ENCODE data around the gene DCC. TPM values are rescaled to one million over a fixed set of nuclear protein-coding genes. Genes with fewer than 3 reads are reported as not detected.

Gene DCC
- total and polyA plus RNA-seq, 10 donors, result 0.03 to 9.2 (median 0.91) TPM; not detected in 1

- intact Hi-C loops (cut with DNase I; ENCODE audit: low total_unique reads), result no loop called here
- Histone ChIP-seq H3K36me3 (no peaks in the 10 kb centered on the region), H3K9me3 (no peaks in the 10 kb centered on the region), H3K27me3 (replicated peaks in 1 of 7) (no peaks in the 10 kb centered on the region), H3K27ac (no peak overlapping the region), H3K4me3 (no peak overlapping the region), H3K4me1 (no peaks in the 10 kb centered on the region)
- no peak for DNase-seq
- no peak for TF ChIP-seq CTCF (IDR thresholded peaks at IDR 0.05 in 8 of 11, conservative IDR thresholded peaks at IDR 0.05 in 3 of 11)
- TF ChIP-seq POLR2A (IDR thresholded peaks at IDR 0.05), result no peak
- no peak for TF ChIP-seq POLR2AphosphoS5 (IDR thresholded peaks at IDR 0.05)
Measured at GRCh38 chr18:52844323-52844722, 504.3 kb downstream of the DCC start.

- DNase-seq, result no peak
- intact Hi-C loops (cut with DNase I; ENCODE audit: low total_unique reads), result no loop called here
- TF ChIP-seq POLR2A (IDR thresholded peaks at IDR 0.05) (no peak), CTCF (IDR thresholded peaks at IDR 0.05 in 8 of 11, conservative IDR thresholded peaks at IDR 0.05 in 3 of 11) (no peak), POLR2AphosphoS5 (IDR thresholded peaks at IDR 0.05) (no peak)
- Histone ChIP-seq H3K9me3 (no peaks in the 10 kb centered on the region), H3K4me3 (no peak overlapping the region), H3K4me1 (no peaks in the 10 kb centered on the region), H3K36me3 (no peaks in the 10 kb centered on the region), H3K27me3 (replicated peaks in 1 of 7) (no peaks in the 10 kb centered on the region), H3K27ac (no peak overlapping the region)
- 64 to 81% (median 69%) methylated on average over 2 of the region's 2 CpGs for WGBS, 5 donors
Measured at GRCh38 chr18:52845036-52845435, 505.0 kb downstream of the DCC start.

GRCh38 chr18:52850031-52850560 is 510.1 kb downstream of the DCC start:
- 67 to 82% (median 71%) methylated on average over 6 of the region's 6 CpGs for WGBS, 5 donors
- DNase-seq, result no peak

GRCh38 chr18:52861558-52861957 is 521.6 kb downstream of the DCC start:
- Histone ChIP-seq H3K27ac (no peak overlapping the region), H3K4me3 (no peak overlapping the region), H3K9me3 (peaks cover 0 to 4% (median 0%) of the 10 kb centered on the region in 8 donors), H3K27me3 (replicated peaks in 1 of 7) (no peaks in the 10 kb centered on the region), H3K4me1 (no peaks in the 10 kb centered on the region), H3K36me3 (no peaks in the 10 kb centered on the region)
- DNase-seq, result no peak
- 72 to 83% (median 75%) methylated on average over 3 of the region's 3 CpGs for WGBS, 5 donors
- TF ChIP-seq POLR2AphosphoS5 (IDR thresholded peaks at IDR 0.05) (no peak), POLR2A (IDR thresholded peaks at IDR 0.05) (no peak), CTCF (IDR thresholded peaks at IDR 0.05 in 8 of 11, conservative IDR thresholded peaks at IDR 0.05 in 3 of 11) (no peak)
- intact Hi-C loops (cut with DNase I; ENCODE audit: low total_unique reads), result no loop called here

More at GRCh38 chr18:52850031-52850560, 510.1 kb downstream of the DCC start:
- intact Hi-C loops (cut with DNase I; ENCODE audit: low total_unique reads), result no loop called here
- TF ChIP-seq POLR2AphosphoS5 (IDR thresholded peaks at IDR 0.05), result no peak
- no peak for TF ChIP-seq POLR2A (IDR thresholded peaks at IDR 0.05)
- no peak for TF ChIP-seq CTCF (IDR thresholded peaks at IDR 0.05 in 8 of 11, conservative IDR thresholded peaks at IDR 0.05 in 3 of 11)
- no peak overlapping the region for H3K4me3 ChIP-seq
- no peaks in the 10 kb centered on the region for H3K27me3 ChIP-seq (replicated peaks in 1 of 7)
- H3K4me1 ChIP-seq, result no peaks in the 10 kb centered on the region
- no peaks in the 10 kb centered on the region for H3K36me3 ChIP-seq
- no peak overlapping the region for H3K27ac ChIP-seq
- H3K9me3 ChIP-seq, result no peaks in the 10 kb centered on the region

All from spleen (tissue), 11 donors.